GDM1 (cell line): ENCODE data around the gene TANC1.

Experiments
- DNase-seq: peaks from one replicate; lab custom pipeline; 2025; lab: John Stamatoyannopoulos, UW

TANC1 gene

GRCh38 chr2:158968396-158969161, at the start of gene TANC1:
Gene TANC1 (plus strand): TSS chr2:158968640. CDS start chr2:159065911, 97,271 bp downstream.
- peak; percentile 86 for DNase-seq

- DNase-seq = no peak
Observed at GRCh38 chr2:158921599-158922408, 46.6 kb upstream of the TANC1 start.

- DNase-seq = no peak
Observed at GRCh38 chr2:158922601-158923000, 45.8 kb upstream of the TANC1 start.

GRCh38 chr2:158923180-158923594, 45.3 kb upstream of the TANC1 start:
- DNase-seq = no peak

- DNase-seq = no peak
Observed at GRCh38 chr2:158923641-158924040, 44.8 kb upstream of the TANC1 start.

GRCh38 chr2:158926478-158926948, 41.9 kb upstream of the TANC1 start:
- DNase-seq = no peak

GRCh38 chr2:158928515-158928914, 39.9 kb upstream of the TANC1 start:
- DNase-seq = no peak

GRCh38 chr2:158928965-158929364, 39.5 kb upstream of the TANC1 start:
- no peak for DNase-seq

GRCh38 chr2:158931572-158931971, 36.9 kb upstream of the TANC1 start:
- DNase-seq = no peak

GRCh38 chr2:158932131-158932645, 36.3 kb upstream of the TANC1 start:
- DNase-seq = no peak

- DNase-seq = no peak
Observed at GRCh38 chr2:158934170-158934569, 34.3 kb upstream of the TANC1 start.

GRCh38 chr2:158935617-158936016, 32.8 kb upstream of the TANC1 start:
- DNase-seq = no peak

GRCh38 chr2:158936978-158937377, 31.5 kb upstream of the TANC1 start:
- no peak for DNase-seq

- DNase-seq = no peak
Observed at GRCh38 chr2:158940356-158940755, 28.1 kb upstream of the TANC1 start.

- no peak for DNase-seq
Observed at GRCh38 chr2:158943973-158944372, 24.5 kb upstream of the TANC1 start.

GRCh38 chr2:158948964-158949699, 19.3 kb upstream of the TANC1 start:
- no peak for DNase-seq

GRCh38 chr2:158953454-158953853, 15.0 kb upstream of the TANC1 start:
- DNase-seq = no peak

- DNase-seq = peak; percentile 22
Observed at GRCh38 chr2:158953926-158954763, 14.3 kb upstream of the TANC1 start.

GRCh38 chr2:158955842-158956365, 12.5 kb upstream of the TANC1 start:
- DNase-seq = no peak

GRCh38 chr2:158958365-158958764, 10.1 kb upstream of the TANC1 start:
- DNase-seq = no peak

- DNase-seq = no peak
Observed at GRCh38 chr2:158960193-158960592, 8.2 kb upstream of the TANC1 start.
